Mesendoderm (in vitro differentiated cells): Measurements from ENCODE around the gene EPB41L2.

ENCODE experiments used
- DNase-seq: peaks from one replicate; pipeline ENCODE4 v3.0.0; 2013
- H2AK5ac ChIP-seq: 2 replicates; pipeline ENCODE4 v1.6.1; 2013; ENCODE audit warnings: low read length, inconsistent platforms
- H2BK120ac ChIP-seq: 2 replicates; pipeline ENCODE4 v1.6.1; 2013; ENCODE audit warnings: low read depth, mild to moderate bottlenecking, low read length, moderate library complexity, mixed read lengths
- H2BK15ac ChIP-seq: replicated peaks from 2 replicates; pipeline ENCODE4 v1.6.1; 2013; ENCODE audit warnings: low read depth, mild to moderate bottlenecking, moderate library complexity
- H2BK5ac ChIP-seq: 2 replicates; pipeline ENCODE4 v1.6.1; 2013; ENCODE audit warnings: low read length, inconsistent platforms
- H3K18ac ChIP-seq: 2 replicates; pipeline ENCODE4 v1.6.1; 2013; ENCODE audit warnings: mild to moderate bottlenecking, low read length, mixed read lengths
- H3K23ac ChIP-seq: one replicate; pipeline ENCODE4 v1.6.1; 2013; ENCODE audit warnings: low read length
- H3K27ac ChIP-seq: 2 replicates; pipeline ENCODE4 v1.5.1; 2013; ENCODE audit warnings: low read depth, mild to moderate bottlenecking, inconsistent platforms, low read length, moderate library complexity
- H3K27me3 ChIP-seq: 2 replicates; pipeline ENCODE4 v1.6.1; 2013; ENCODE audit warnings: low read length, control low read depth, mild to moderate bottlenecking, inconsistent platforms; ENCODE audit not compliant: insufficient read depth, poor library complexity
- H3K36me3 ChIP-seq: 2 replicates; pipeline ENCODE4 v1.6.1; 2013; ENCODE audit warnings: low read length, inconsistent platforms; ENCODE audit not compliant: control insufficient read depth, insufficient read depth
- H3K4ac ChIP-seq: one replicate; pipeline ENCODE4 v1.6.1; 2013; ENCODE audit warnings: low read depth, mild to moderate bottlenecking, low read length, moderate library complexity
- H3K4me1 ChIP-seq: 2 replicates; pipeline ENCODE4 v1.6.1; 2013; ENCODE audit warnings: low read depth, low read length, inconsistent platforms; ENCODE audit not compliant: control insufficient read depth
- H3K4me2 ChIP-seq: 2 replicates; pipeline ENCODE4 v1.6.1; 2013; ENCODE audit warnings: low read length
- H3K4me3 ChIP-seq: 2 replicates; pipeline ENCODE4 v1.5.1; 2013; ENCODE audit warnings: mild to moderate bottlenecking, low read length
- H3K56ac ChIP-seq: one replicate; pipeline ENCODE4 v1.6.1; 2013; ENCODE audit warnings: low read length
- H3K79me1 ChIP-seq: 2 replicates; pipeline ENCODE4 v1.6.1; 2013; ENCODE audit warnings: low read length, inconsistent platforms
- H3K79me2 ChIP-seq: 2 replicates; pipeline ENCODE4 v1.6.1; 2013; ENCODE audit warnings: mild to moderate bottlenecking, low read length; ENCODE audit not compliant: control insufficient read depth, insufficient read depth
- H3K9ac ChIP-seq: 2 replicates; pipeline ENCODE4 v1.6.1; 2013; ENCODE audit warnings: low read length, inconsistent platforms
- H4K5ac ChIP-seq: one replicate; pipeline ENCODE4 v1.6.1; 2013; ENCODE audit warnings: low read length
- H4K8ac ChIP-seq: one replicate; pipeline ENCODE4 v1.6.1; 2013; ENCODE audit warnings: low read depth, mild to moderate bottlenecking, control low read depth, low read length, moderate library complexity
- WGBS: extraction: QIAGEN DNeasy Blood & Tissue Kit; methylation state at CpG from one replicate; pipeline ENCODE4 v1.1.7; 2013; ENCODE audit warnings: low lambda C conversion rate, missing lambda C conversion rate; ENCODE audit not compliant: insufficient coverage; ENCODE audit errors: extremely low coverage; 5-methylcytosine and 5-hydroxymethylcytosine counted together

EPB41L2 gene

DNA sequence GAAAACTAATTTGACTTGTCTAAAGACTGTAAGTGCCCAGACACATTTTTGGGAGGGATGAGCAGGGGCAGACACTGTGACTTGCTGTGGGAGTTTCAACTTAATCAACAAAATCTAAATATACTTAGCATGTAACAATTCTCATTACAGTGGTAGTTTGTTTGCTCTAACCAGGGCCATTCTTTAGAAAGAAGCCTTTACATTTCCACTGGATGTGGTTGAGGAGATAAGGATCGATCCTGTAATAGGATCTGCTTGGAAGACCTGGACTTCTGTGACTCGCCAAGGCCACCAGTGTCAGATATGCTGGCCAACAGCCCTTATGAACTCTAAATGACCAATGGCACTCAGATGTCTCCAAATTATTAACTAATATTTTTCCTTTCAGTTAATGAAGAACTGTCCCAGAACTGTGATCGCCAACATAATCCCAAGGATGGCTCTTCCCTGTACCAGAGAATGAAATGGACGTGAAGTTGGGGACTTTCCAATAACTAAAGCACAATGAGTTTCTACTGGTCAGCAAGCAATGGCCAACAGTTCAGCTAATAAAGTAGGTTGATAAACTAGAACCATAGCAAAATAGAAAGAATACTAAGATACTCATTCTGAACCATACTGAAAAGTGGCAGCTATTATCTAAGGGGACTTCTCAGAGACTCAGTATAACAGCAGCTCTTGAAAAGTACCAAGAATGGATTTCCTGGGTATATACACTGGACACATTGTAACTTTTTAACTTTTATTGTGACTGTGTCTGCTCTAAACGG lies 228.4 kb downstream of the EPB41L2 start:
- Histone ChIP-seq H3K27ac (no peak overlapping the region), H3K23ac (no peak overlapping the region), H3K9ac (no peak overlapping the region), H3K36me3 (no peaks in the 10 kb centered on the region), H3K56ac (no peak overlapping the region), H3K4me3 (no peak overlapping the region), H3K4me2 (no peak overlapping the region), H4K5ac (no peak overlapping the region), H2BK120ac (no peak overlapping the region), H3K4me1 (no peaks in the 10 kb centered on the region), H4K8ac (no peak overlapping the region), H3K79me1 (no peaks in the 10 kb centered on the region), H2BK5ac (no peak overlapping the region), H2BK15ac (no peak overlapping the region), H3K27me3 (no peaks in the 10 kb centered on the region), H3K4ac (no peak overlapping the region), H3K18ac (no peak overlapping the region), H2AK5ac (no peak overlapping the region), H3K79me2 (no peaks in the 10 kb centered on the region)
- no peak for DNase-seq
- WGBS, result no CpG with 5 or more reads among the region's 5 CpGs

DNA sequence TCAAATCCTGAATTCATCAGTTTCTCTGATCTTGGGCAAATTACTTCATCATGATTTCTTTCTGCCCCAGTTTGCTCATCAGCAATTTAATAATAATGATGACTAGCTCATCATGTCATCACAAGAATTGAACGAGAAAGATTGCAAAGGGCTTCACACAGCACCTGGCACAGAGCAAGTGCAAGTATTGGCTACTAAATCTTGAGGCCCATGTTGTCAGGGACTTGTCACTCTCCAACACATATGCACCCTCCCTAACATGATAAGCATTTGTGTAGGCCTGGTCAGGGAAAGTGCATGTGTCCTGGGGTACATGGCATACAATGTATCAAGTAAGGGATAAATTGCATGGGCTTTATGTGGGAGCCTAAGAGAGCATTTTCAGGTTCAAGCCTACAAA lies 229.5 kb downstream of the EPB41L2 start:
- no peaks in the 10 kb centered on the region for H3K79me1 ChIP-seq
- H3K4me2 ChIP-seq, result no peak overlapping the region
- no peaks in the 10 kb centered on the region for H3K27me3 ChIP-seq
- no peak overlapping the region for H2AK5ac ChIP-seq
- no peaks in the 10 kb centered on the region for H3K79me2 ChIP-seq
- no peak overlapping the region for H2BK120ac ChIP-seq
- H3K23ac ChIP-seq, result no peak overlapping the region
- H3K9ac ChIP-seq, result no peak overlapping the region
- H3K4me3 ChIP-seq, result no peak overlapping the region
- no peak overlapping the region for H3K56ac ChIP-seq
- H3K36me3 ChIP-seq, result no peaks in the 10 kb centered on the region
- no CpG with 5 or more reads among the region's 1 CpG for WGBS
- no peak for DNase-seq
- no peak overlapping the region for H4K5ac ChIP-seq
- H3K18ac ChIP-seq, result no peak overlapping the region
- no peak overlapping the region for H4K8ac ChIP-seq
- no peak overlapping the region for H3K4ac ChIP-seq
- no peaks in the 10 kb centered on the region for H3K4me1 ChIP-seq
- H3K27ac ChIP-seq, result no peak overlapping the region
- no peak overlapping the region for H2BK5ac ChIP-seq
- no peak overlapping the region for H2BK15ac ChIP-seq

GRCh38 chr6:130831607-130832006 lies 231.4 kb downstream of the EPB41L2 start:
- H2AK5ac ChIP-seq, result no peak overlapping the region
- WGBS, result no CpG with 5 or more reads among the region's 5 CpGs
- no peak overlapping the region for H2BK15ac ChIP-seq
- H3K79me2 ChIP-seq, result no peaks in the 10 kb centered on the region
- no peaks in the 10 kb centered on the region for H3K27me3 ChIP-seq
- no peak overlapping the region for H4K8ac ChIP-seq
- H3K23ac ChIP-seq, result no peak overlapping the region
- H2BK120ac ChIP-seq, result no peak overlapping the region
- no peak overlapping the region for H3K56ac ChIP-seq
- no peak overlapping the region for H3K18ac ChIP-seq
- no peak overlapping the region for H3K27ac ChIP-seq
- no peaks in the 10 kb centered on the region for H3K36me3 ChIP-seq
- no peak overlapping the region for H3K9ac ChIP-seq
- H3K79me1 ChIP-seq, result no peaks in the 10 kb centered on the region
- H3K4me2 ChIP-seq, result no peak overlapping the region
- H2BK5ac ChIP-seq, result no peak overlapping the region
- H4K5ac ChIP-seq, result no peak overlapping the region
- no peak for DNase-seq
- H3K4me3 ChIP-seq, result no peak overlapping the region
- H3K4ac ChIP-seq, result no peak overlapping the region
- H3K4me1 ChIP-seq, result no peaks in the 10 kb centered on the region

GRCh38 chr6:130829333-130829910 lies 233.6 kb downstream of the EPB41L2 start:
- no CpG with 5 or more reads among the region's 4 CpGs for WGBS
- Histone ChIP-seq H4K5ac (no peak overlapping the region), H3K27ac (no peak overlapping the region), H3K4me2 (no peak overlapping the region), H3K4me1 (no peaks in the 10 kb centered on the region), H3K4me3 (no peak overlapping the region), H3K36me3 (no peaks in the 10 kb centered on the region), H4K8ac (no peak overlapping the region), H3K18ac (no peak overlapping the region), H3K79me1 (no peaks in the 10 kb centered on the region), H2BK5ac (no peak overlapping the region), H2BK120ac (no peak overlapping the region), H2AK5ac (no peak overlapping the region), H3K9ac (no peak overlapping the region), H3K4ac (no peak overlapping the region), H3K79me2 (no peaks in the 10 kb centered on the region), H3K23ac (no peak overlapping the region), H3K56ac (no peak overlapping the region), H2BK15ac (no peak overlapping the region), H3K27me3 (no peaks in the 10 kb centered on the region)
- DNase-seq, result no peak

- WGBS, result no CpG with 5 or more reads among the region's 11 CpGs
- no peaks in the 10 kb centered on the region for H3K4me1 ChIP-seq
- DNase-seq, result no peak
- no peaks in the 10 kb centered on the region for H3K79me2 ChIP-seq
- no peak within 1 kb of the TSS for H3K4ac ChIP-seq
- H2AK5ac ChIP-seq, result no peak within 1 kb of the TSS
- no peak within 1 kb of the TSS for H3K4me3 ChIP-seq
- no peak within 1 kb of the TSS for H3K56ac ChIP-seq
- H4K8ac ChIP-seq, result no peak within 1 kb of the TSS
- no peak within 1 kb of the TSS for H3K4me2 ChIP-seq
- H3K79me1 ChIP-seq, result no peaks in the 10 kb centered on the region
- no peaks in the 10 kb centered on the region for H3K27me3 ChIP-seq
- no peak within 1 kb of the TSS for H4K5ac ChIP-seq
- no peak within 1 kb of the TSS for H2BK5ac ChIP-seq
- no peak within 1 kb of the TSS for H3K18ac ChIP-seq
- H2BK120ac ChIP-seq, result no peak within 1 kb of the TSS
- H3K36me3 ChIP-seq, result no peaks in the 10 kb centered on the region
- no peak within 1 kb of the TSS for H2BK15ac ChIP-seq
- H3K27ac ChIP-seq, result no peak within 1 kb of the TSS
- H3K23ac ChIP-seq, result no peak within 1 kb of the TSS
- H3K9ac ChIP-seq, result no peak within 1 kb of the TSS
These were observed 235.5 kb downstream of the EPB41L2 start, which contains the start of gene SMLR1 for GRCh38 chr6:130827247-130828149. TSS of gene SMLR1 (plus strand) at chr6:130827406. CDS start at chr6:130827414, 8 bp downstream.
